ENCODE measurements around the gene MICA.

DNA sequence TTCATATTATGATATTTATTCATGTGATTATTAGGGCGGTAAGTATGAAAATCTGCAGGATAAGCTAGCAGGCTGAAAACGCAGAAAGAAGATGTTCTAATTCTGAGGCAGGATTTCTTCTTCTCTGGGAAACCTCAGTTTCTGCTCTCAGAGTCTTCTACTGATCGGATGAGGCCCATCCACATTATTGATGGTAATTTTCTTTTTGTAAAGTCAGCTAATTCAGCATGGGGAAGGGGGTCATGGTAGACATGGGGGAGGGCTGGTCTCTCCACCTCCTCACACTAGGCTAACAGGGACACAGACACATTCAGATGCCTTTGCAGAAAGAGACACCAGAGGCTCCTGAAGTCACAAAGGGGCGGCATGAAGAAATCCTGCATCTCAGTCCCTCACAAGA, 21.7 kb upstream of the MICA start:
- TF ChIP-seq, protein P1, sequence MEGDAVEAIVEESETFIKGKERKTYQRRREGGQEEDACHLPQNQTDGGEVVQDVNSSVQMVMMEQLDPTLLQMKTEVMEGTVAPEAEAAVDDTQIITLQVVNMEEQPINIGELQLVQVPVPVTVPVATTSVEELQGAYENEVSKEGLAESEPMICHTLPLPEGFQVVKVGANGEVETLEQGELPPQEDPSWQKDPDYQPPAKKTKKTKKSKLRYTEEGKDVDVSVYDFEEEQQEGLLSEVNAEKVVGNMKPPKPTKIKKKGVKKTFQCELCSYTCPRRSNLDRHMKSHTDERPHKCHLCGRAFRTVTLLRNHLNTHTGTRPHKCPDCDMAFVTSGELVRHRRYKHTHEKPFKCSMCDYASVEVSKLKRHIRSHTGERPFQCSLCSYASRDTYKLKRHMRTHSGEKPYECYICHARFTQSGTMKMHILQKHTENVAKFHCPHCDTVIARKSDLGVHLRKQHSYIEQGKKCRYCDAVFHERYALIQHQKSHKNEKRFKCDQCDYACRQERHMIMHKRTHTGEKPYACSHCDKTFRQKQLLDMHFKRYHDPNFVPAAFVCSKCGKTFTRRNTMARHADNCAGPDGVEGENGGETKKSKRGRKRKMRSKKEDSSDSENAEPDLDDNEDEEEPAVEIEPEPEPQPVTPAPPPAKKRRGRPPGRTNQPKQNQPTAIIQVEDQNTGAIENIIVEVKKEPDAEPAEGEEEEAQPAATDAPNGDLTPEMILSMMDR (IDR thresholded peaks at IDR 0.05 in 4 of 5, conservative IDR thresholded peaks at IDR 0.05 in 1 of 5) = no peak
- TF ChIP-seq POLR2A (IDR thresholded peaks at IDR 0.05) = no peak

Measured in gastrocnemius medialis (tissue), 4 donors.